Endometrium (tissue), 2 donors: ENCODE measurements around the gene LARGE1.
"Not testable (repeated sequence)": the region's sequence is repeated elsewhere in the genome, so short reads cannot be mapped to it uniquely, and the experiment has no call there.

Experiments used
- FAIRE-seq: peaks from 2 replicates; lab custom pipeline; 2012; peaks lifted over from hg19 to GRCh38; lab: Jason Lieb, UNC
- donor health status: control.
- donor health status: control.

LARGE1 gene

GRCh38 chr22:33415401-33415800 lies 504.9 kb downstream of the LARGE1 start:
- FAIRE-seq, result no peak

- no peak for FAIRE-seq
Measured at GRCh38 chr22:33409079-33409478, 511.2 kb downstream of the LARGE1 start.

- FAIRE-seq, result no peak
Measured at GRCh38 chr22:33405194-33405593, 515.1 kb downstream of the LARGE1 start.

- FAIRE-seq, result no peak
Measured at GRCh38 chr22:33404723-33405122, 515.6 kb downstream of the LARGE1 start.

GRCh38 chr22:33402325-33402724 lies 518.0 kb downstream of the LARGE1 start:
- FAIRE-seq, result no peak

GRCh38 chr22:33401291-33401690 lies 519.0 kb downstream of the LARGE1 start:
- FAIRE-seq, result no peak

- FAIRE-seq, result no peak
Measured at GRCh38 chr22:33400891-33401290, 519.4 kb downstream of the LARGE1 start.

- no peak for FAIRE-seq
Measured at GRCh38 chr22:33400061-33400840, 520.0 kb downstream of the LARGE1 start.

- FAIRE-seq, result no peak
Measured at GRCh38 chr22:33397381-33397907, 522.8 kb downstream of the LARGE1 start.

- FAIRE-seq, result no peak
Measured at GRCh38 chr22:33393432-33393831, 526.8 kb downstream of the LARGE1 start.

GRCh38 chr22:33391298-33391697 lies 529.0 kb downstream of the LARGE1 start:
- FAIRE-seq, result no peak

- no peak for FAIRE-seq
Measured at GRCh38 chr22:33389936-33390335, 530.3 kb downstream of the LARGE1 start.

- FAIRE-seq, result no peak
Measured at GRCh38 chr22:33386270-33386669, 534.0 kb downstream of the LARGE1 start.

- FAIRE-seq, result no peak
Measured at GRCh38 chr22:33385611-33386010, 534.7 kb downstream of the LARGE1 start.

- FAIRE-seq, result no peak
Measured at GRCh38 chr22:33382436-33382835, 537.8 kb downstream of the LARGE1 start.

GRCh38 chr22:33381531-33382406 lies 538.5 kb downstream of the LARGE1 start:
- FAIRE-seq, result no peak

- FAIRE-seq, result no peak
Measured at GRCh38 chr22:33380789-33381530, 539.3 kb downstream of the LARGE1 start.

- no peak for FAIRE-seq
Measured at GRCh38 chr22:33379836-33380235, 540.4 kb downstream of the LARGE1 start.

- FAIRE-seq, result no peak
Measured at GRCh38 chr22:33372875-33373274, 547.4 kb downstream of the LARGE1 start.

GRCh38 chr22:33363256-33363655 lies 557.0 kb downstream of the LARGE1 start:
- not testable (repeated sequence) for FAIRE-seq

GRCh38 chr22:33362702-33363101 lies 557.6 kb downstream of the LARGE1 start:
- FAIRE-seq, result no peak

- no peak for FAIRE-seq
Measured at GRCh38 chr22:33361581-33361980, 558.7 kb downstream of the LARGE1 start.
